GM19023 (cell line): Measurements from ENCODE around the gene UBALD2.
"Not testable (repeated sequence)": the region's sequence is repeated elsewhere in the genome, so short reads cannot be mapped to it uniquely, and the experiment has no call there.

Experiments
- ATAC-seq: cut with Tn5 transposase; IDR thresholded peaks from one replicate; pipeline ENCODE4 v1.9.1; 2021; ENCODE audit warnings: mild to moderate bottlenecking, moderate library complexity; ENCODE audit not compliant: unreplicated experiment

UBALD2 gene

DNA sequence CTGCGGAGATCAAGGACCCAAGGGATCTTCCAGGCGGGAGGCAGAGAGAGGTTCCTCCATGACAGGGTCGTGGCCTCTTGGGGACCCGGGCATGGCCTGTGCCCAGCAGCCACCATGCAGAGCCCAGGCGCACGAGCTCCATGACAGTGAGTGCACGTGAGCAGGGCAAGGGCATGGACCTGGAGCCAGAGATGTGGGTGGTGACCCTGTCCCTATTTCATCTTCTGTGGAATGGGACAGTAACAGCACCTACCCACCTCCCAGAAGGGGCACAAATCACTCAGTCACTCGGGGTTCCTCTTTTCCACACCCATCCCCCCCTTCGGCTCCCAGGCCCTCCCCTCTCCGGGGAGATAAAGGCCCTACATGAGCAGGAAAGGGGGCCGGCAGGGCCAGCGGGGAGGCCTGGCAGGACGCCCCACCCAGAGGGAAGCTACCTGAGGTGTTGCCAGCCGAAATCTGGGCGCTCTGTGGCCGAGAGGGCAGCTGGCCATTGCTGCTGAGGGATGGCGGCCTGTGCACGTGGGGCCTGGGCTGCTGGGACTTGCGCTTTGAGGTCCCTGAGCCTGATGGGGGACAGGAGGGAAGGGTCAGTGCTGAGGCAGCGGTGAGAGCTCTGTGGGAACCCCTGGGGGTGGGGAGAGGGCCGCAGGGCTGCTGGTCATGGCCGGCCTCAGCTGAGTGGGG is 10.4 kb downstream of the UBALD2 start:
- no peak for ATAC-seq

DNA sequence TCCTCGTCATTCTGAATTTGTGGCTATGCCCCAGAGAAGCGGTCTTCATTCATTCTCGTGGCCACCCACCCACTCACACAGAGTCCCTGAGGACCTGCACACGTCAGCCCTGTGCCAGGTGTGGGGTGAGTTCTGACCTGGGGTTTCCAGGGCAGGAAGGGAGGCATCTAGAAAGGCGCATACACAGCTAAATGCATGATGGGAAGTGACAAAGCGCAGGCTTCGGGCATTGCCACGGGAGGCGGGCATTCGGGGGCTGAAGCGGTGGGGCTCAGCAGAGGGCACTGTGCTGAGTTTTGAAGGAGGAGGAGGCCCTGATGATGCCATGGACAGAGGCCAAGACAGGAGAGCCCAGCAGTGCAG is 10.9 kb downstream of the UBALD2 start:
- no peak for ATAC-seq

DNA sequence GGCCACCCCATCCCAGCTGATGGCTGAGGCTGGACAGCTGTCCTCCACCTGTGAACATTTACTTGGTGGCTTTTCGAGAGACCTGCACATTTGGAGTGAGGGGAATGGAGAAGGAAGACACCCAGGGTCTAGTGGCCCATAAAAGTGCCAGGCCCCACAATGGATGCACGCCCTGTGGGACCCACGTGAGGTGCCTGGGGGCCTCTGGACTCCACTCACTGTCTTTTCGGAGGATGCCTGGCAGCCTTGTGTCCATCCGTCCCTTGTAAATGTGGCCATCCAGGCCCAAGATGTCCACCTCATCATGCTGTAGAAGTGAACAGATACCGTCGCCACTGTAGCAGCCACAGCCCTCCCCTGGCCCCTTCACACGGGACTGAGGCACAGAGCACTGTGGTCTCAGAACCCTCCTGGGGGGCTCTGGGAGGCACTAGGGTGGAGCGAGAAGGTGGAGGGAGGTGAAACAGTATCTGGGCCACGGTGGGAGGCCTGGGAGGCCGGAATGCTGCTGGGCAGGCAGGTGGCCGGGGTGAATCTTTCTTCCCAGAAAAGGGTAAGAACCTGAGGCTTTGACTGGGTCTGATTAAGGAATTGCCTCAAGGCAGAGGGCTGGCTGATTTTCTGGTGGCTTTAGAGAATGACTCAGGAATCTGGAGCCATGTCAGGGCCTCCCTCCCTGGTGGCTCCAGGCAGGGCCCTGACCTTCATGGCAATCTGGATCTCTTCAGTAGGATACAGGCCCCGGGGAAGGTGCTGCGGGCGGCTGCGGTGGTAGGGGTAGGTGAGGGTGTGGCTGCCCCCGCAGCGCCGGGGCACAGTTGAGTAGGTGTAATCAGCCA is 11.5 kb downstream of the UBALD2 start:
- ATAC-seq: no peak

DNA sequence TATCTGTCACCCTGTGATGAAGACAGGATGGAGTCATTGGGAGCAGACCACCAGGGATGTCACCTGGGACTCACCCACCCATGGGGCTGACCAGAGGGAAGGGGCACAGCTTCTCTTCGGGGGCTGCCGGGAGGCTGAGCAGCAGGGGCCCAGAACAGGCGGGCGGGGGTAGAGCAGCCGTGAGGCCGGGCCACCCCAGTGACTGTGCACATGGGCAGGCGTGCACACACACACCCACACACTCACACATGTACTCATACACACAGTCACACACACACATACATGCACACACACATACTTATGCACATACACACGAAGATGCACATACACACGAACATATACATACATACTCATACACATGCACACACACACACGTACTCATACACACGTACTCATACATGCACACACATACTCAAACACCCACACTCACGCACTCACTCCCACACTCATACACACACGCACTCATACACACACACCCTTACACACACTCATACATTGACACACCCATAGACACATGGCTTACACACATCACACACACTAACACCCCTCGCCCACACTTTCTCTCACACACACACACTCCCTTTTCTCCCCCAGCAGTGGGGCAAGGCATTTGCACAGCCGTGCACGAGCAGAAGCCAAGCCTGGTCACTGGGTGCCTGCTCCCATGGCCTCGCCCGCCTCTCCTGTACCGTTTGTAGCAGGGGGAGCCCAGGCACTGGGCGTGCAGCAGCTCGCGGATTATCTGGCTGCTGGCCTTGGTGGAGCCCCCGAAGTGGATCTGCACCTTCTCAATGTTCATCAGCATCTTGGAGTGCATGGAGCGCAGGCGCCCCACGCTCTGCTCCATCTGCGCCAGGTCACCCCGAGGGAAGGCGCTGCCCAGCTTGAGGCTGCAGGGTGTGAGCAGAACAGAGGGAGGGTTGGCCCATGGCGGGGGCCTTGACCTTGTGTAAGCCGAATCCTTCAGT is 12.4 kb downstream of the UBALD2 start:
- no peak for ATAC-seq

DNA sequence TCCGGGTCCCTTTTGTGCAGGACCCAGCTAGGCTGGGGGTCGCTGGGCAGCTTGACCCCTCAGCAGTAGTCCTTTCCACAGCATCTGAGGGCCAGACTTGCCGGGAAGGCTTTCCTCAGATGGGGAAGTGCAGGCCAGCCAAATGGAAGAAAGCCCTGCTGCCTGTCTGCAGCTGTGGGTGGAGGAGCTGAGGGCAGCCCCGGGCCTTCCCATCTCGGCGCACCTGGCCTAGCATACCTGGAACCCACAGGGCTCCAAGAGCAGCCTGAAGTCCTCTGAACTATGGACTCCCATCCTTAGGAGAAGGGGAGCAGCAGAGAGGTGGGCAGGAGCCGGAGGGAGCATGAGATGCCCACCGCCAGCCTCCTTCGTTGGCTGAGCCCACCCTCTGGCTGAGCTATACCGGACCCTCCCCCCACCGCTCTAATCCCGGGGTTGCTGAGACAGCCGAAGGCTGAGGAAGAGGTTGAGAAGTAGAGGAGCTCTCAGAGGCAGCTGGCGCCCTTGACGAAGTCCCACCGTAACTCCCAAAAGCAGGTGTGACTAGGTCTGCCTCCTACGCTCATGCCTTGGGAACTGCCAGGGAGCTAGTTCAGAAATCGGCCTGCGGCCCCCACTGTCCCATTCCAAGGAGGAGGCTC is 13.2 kb downstream of the UBALD2 start:
- no peak for ATAC-seq

DNA sequence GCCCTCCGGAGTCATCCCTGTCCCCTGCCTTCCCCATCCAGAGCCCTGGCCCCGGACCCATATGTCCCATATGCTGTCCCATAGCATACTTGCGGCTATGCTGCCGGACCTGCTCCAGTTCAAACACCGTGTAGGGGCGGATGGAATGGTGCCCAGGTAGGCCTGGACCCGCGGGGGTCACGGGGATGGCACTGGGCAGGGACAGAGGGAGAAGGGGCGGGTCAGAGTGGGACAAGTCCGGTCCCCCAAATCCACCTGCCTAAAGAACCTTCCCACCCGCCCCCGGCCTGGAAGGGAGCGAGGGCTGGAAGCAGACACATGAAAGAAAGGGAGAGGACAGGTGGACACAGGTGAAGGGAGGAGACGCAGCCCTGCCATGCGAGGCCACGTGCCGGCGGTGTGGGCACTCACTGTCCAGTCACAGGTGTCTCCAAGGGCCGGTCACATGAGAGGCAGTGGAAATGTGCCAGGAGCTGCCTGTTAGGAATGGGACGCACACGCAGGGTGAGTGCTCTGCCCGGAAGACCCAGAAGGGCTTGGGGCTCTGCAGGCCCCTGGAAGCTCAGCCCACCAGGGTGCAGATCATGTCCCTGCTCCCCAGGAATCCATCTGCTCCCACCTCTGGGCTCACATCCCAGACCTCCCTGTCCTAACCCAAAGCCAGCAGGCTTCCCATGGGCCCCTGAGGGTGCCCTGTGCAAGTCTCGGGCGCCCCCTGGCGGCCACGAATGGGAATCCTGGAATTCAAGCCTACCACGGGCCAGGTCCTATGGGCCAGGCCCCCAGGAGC is 14.0 kb downstream of the UBALD2 start:
- no peak for ATAC-seq

DNA sequence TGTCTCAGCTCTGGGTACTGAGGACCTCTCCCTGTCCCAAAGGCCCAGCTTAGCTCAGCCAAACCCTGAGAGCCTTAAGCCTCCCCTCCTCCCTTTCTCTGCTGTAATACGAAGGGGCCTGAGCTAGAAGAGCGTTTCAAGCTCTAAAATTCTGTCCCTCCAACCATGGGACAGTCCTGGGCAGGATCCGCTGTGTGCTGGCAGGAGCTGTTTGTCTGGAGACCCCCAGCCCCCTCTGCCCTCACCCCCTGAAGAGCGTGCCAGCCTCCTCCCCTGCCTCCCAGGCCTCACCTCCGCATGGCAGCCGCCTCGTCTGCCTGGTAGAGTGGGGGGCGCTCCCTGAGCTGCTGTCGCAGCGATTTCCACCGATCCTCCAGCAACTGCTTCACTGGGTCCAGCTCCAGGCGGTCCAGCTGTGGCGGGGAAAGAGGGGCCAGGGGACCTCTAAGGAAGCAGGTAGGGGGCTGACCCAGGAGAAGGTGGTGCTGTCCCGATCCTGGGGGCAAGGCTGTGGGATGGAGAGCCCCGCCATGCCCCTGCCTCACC is 14.7 kb downstream of the UBALD2 start:
- no peak for ATAC-seq

DNA sequence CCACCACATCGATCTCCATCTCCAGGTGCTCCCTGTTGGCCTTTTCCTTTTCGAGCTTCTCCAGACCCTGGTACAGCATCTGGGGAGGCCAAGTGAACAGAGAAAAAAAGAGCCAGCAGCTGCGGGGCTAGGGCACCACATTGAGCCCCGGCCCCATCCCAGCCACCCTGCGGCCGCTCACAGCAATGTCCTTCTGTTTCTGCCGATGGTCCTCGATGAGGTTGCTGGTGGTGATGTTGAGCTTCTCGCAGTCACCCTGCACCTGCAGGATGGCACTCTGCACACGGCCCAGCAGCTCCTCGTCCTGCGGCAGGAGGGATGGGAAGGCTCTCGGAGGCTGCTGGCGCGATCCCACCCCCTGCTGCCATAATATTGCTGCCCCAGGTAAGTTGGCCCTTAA is 15.5 kb downstream of the UBALD2 start:
- no peak for ATAC-seq

DNA sequence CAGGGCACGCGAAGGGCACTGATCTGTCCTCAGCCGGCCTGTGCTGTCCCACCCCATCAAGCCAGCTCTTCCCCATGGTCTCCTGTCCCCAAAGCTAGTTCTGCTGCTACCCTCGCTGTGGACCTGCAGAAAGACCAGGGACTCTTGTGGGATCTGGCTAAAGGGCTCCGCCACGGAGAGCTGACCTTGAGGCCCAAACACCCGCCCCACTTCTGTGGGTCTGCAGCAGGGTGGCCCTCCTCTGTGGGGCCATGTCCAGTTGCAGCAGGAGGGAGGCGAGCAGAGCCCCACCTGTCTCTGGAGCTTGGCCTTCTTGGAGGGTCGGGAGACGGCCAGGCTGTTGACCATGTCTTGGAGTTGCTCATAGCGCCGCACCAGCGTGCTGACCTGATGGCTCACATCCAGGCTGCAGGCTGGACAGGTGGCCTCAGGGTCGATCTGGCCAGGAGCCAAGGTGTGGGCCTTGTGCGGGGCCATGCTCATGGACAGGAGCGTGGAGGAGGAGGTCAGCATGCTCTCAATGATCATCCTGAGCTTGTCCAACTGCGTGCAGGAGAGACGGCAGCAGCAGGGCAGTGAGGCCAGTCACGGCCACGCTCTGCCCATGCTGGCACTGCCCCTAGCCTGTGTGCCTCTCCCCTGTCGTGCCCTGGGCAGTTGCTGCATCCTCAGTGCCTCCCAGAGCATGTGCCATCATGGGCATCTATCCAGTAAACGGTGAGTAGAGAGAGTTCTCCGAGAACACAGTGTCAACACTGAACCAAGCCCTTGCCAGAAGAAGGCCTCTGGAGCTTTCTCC is 16.6 kb downstream of the UBALD2 start:
- ATAC-seq: no peak

DNA sequence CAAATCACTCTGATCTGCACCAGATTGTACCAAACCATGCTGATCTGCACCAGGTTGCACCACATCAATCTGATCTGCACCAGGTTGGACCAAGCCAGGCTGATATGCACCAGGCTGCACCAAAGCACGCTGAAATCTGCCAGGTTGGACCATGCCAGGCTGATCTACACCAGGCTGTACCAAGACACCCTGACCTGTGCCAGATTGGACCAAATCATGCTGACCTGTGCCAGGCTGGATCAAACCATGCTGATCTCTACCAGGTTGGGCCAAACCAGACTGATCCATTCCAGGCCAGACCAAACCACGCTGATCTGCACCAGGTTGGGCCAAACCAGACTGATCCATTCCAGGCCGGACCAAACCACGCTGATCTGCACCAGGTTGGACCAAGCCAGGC is 27.4 kb downstream of the UBALD2 start:
- no peak for ATAC-seq

DNA sequence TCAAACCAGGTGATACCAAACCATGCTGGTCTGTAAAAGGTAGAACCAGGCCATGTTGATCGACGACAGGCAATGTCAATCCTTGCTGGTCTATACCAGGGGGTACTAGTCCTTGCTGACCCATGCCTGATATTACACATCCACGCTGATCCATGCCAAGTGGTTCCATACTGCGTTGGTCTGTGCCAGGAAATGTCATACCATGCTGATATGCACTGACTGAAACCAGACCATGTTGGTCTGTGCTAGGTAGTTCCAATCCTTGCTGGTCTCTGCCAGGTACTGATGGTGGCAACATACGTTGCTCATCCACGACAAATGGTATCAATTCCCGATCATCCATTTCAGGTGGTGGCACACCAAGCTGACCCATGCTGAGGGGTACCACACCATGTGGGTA is 28.0 kb downstream of the UBALD2 start:
- no peak for ATAC-seq

DNA sequence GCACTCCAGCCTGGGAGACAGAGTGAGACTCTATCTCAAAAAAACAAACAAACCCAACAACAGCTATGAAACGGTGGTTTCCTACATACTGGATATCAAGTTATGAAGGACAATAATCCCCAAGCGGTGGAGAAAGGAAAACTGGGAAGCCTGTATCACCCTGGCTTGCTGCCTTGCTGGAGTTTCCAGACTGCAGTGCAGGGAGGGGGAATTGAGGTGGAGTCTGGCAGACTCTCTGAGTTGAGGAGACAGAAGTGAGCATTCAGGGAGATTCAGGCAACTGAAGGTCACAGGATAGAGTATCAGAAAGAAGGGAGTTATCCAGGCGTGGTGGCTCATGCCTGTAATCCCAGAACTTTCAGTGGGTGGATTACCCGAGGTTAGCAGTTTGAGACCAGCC is 31.0 kb downstream of the UBALD2 start:
- ATAC-seq: no peak

DNA sequence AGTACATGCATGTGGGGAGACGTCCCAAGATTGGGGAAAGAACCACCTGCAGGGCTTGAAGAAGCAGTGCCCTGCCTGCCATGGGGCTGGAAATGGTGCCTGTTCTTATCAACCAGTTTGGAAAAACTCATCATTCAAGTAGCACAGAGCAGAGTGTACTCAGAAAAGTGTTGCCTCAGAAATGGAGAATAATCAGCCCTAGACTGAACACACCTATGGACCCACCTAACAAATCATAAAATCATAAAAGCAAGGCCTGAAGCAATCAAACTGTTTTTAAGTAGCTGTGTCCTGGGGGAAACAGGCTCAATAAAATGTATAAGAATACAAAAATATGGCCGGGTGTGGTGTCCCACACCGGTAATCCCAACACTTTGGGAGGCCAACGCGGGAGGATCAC is 31.7 kb downstream of the UBALD2 start:
- no peak for ATAC-seq

DNA sequence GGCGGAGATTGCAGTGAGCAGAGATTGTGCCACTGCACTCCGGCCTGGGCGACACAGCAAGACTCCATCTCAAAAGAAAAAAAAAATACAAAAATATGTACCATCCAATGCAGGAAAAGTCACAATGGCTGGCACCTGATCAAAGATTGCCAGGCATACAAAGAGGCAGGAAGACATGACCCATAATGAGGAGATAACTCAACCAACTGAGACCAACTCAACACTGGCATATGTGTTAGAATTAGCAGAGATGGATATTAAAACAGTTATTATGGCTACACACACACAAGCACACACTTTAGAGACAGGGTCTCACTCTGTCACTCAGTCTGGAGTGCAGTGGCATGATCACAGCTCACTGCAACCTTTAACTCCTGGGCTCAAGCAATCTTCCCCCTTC is 32.3 kb downstream of the UBALD2 start:
- ATAC-seq: no peak

DNA sequence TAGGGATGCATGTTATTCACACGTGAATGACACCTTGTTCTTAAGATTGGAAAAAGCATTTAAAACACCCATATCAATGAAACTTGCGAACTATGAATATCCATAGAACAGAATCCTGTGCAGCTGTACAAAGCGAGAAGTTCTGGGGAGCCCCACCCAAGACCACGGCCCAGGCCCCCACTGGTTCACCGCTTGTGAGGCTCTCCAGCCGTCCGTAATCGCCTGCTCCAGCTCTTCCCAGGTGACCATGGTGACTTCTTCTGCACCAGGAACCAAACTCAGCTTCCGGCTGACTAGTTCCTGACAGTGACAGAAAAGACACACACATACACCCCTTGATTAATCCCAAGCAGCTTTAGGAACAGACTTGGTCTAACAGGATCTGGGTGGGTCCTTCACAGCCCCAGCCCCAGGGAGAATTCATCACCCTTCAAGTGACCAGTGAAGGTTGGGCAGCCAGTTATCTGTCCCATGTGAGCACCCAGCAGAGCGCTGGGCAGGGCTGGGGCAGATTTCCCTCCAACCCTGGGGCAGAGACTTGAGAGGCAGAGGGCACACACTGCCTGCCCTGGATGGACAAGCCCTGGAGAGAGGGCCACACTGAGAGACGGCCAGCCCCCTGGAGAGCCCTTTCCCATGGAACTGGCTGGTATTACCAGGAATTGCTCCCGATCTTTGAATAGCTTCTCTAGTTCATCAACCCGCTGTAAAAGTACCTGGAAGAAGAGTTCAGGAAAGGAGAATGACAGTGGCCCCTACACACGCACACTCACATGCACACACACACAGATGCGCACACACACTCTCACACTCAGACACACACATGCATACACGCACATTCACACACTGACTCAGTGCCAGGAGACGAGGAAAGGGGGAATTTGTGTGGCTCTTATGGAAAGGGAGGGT is 39.3 kb downstream of the UBALD2 start:
- ATAC-seq: no peak

DNA sequence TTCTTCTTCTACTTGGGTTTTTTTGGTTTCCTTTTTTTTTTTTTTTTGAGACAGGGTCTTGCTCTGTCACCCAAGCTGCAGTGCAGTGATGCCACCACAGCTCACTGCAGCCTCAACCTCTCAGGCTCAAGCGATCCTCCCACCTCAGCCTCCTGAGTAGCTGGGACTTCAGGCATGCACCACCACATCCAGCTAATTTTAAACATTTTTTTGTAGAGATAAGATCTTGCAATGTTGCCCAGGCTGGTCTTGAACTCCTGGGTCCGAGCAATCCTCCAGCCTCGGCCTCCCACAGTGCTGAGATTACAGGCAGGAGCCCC is 39.9 kb downstream of the UBALD2 start:
- not testable (repeated sequence) for ATAC-seq

DNA sequence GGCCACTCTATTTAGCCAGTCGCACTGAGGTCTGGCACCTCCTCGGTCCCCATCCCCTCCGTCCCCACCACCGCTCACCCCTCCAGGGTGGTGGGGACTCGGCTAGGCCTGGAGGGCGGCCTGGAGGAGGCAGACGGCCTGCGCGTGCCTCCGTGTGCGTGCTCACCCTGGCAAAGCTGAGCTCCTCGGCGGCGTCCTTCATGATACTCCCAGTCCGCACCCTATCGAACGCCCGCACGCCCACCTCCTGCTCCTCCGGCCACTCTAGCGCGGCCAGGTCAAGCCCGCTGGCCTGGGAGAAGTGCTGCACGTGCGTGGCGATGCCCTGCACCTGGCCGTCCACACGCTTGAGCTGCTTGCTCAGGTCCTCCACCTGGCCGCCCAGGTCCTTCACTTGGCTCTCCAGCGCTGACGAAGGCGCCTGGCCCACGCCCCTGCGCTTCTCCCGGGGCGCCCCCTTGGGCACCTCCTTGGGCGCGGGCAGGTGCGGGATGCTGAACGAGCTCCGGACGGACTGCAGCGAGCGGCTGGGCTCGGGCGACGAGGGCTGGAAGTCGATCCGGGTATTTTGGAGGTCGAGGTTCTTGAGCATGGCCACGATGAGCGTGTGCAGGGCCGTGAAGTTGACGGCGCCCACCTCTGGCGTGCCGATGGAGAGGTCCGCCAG is 42.3 kb downstream of the UBALD2 start:
- ATAC-seq: no peak

DNA sequence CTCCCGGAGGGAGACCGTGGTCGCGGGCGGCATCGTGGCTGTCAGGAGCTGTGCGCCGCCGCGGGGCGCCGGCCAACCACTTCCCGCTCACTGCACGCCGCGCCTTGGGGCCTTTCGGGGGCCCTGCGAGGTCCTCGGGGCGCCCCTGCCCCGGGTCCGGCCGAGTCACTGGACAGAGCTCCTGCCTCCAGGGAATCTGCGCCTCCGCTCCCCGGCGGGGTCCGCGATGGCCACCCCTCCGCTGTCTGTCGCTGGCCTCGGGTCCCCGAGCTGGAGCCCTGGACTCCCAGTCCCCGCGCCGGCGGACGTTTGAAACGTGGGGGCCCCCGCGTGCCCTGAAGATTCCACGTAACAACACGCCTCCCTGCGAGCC is 42.8 kb downstream of the UBALD2 start, which contains the start of gene QRICH2:
Gene QRICH2, minus strand, starts transcription at position 311 of the 373 bp plus-strand sequence. Its CDS starts 278 bp downstream, at position 33.
- no peak for ATAC-seq
